ENCODE measurements around the gene HNF1A. TPM values are rescaled to one million over a fixed set of nuclear protein-coding genes. Genes with fewer than 3 reads are reported as not detected.

Gene HNF1A
- total RNA-seq, 1 experiment from 2014 or later, result 8.4 TPM

- DNase-seq, result no peak
- BruUV-seq (replicated peaks), result no TSS peak
- intact Hi-C loops (cut with micrococcal nuclease; ENCODE audit: unreplicated experiment), result loop anchor here (1.0 to 5.0 kb wide), 5 partner anchors 36 to 424 kb away; no protein-coding TSS in a partner anchor
- TF ChIP-seq CTCF (IDR thresholded peaks at IDR 0.05; ENCODE audit: unreplicated experiment), result no peak
- Mint-ChIP-seq H3K27ac (ENCODE audit: unreplicated experiment) (no peak overlapping the region), H3K27me3 (ENCODE audit: unreplicated experiment) (no peaks in the 10 kb centered on the region), H3K9me3 (ENCODE audit: low read depth, unreplicated experiment) (no peaks in the 10 kb centered on the region), H3K4me1 (ENCODE audit: low read depth, unreplicated experiment) (peaks cover 19% of the 10 kb centered on the region), H3K36me3 (ENCODE audit: insufficient read depth, unreplicated experiment) (peaks cover 25% of the 10 kb centered on the region), H3K4me3 (ENCODE audit: low read depth, unreplicated experiment) (no peak overlapping the region)
- CTCF ChIA-PET, result interaction anchor here (0.6 to 2.6 kb wide), 2 partner anchors 36 to 402 kb away, joined by 3 to 16 read pairs; no protein-coding TSS in a partner anchor
These were observed 30.2 kb downstream of the HNF1A start for GRCh38 chr12:121008347-121009098.

- Mint-ChIP-seq H3K4me1 (ENCODE audit: low read depth, unreplicated experiment) (peaks cover 16% of the 10 kb centered on the region), H3K27ac (ENCODE audit: unreplicated experiment) (no peak overlapping the region), H3K4me3 (ENCODE audit: low read depth, unreplicated experiment) (no peak overlapping the region), H3K9me3 (ENCODE audit: low read depth, unreplicated experiment) (no peaks in the 10 kb centered on the region), H3K36me3 (ENCODE audit: insufficient read depth, unreplicated experiment) (peaks cover 15% of the 10 kb centered on the region), H3K27me3 (ENCODE audit: unreplicated experiment) (no peaks in the 10 kb centered on the region)
- DNase-seq, result peak; percentile 76
- peak; percentile 74 for TF ChIP-seq CTCF (IDR thresholded peaks at IDR 0.05; ENCODE audit: unreplicated experiment)
- CTCF ChIA-PET, result interaction anchor here (0.6 to 2.6 kb wide), 12 partner anchors 9 to 428 kb away, joined by 3 to 16 read pairs (median 7); partner anchors contain the start of genes HNF1A and POP5
- intact Hi-C loops (cut with micrococcal nuclease; ENCODE audit: unreplicated experiment), result loop anchor here (1.0 to 5.0 kb wide), 5 partner anchors 37 to 425 kb away; no protein-coding TSS in a partner anchor
- no TSS peak for BruUV-seq (replicated peaks)
These were observed 31.4 kb downstream of the HNF1A start for GRCh38 chr12:121009741-121010140.

GRCh38 chr12:121010860-121011259, 32.5 kb downstream of the HNF1A start:
- Mint-ChIP-seq H3K27ac (ENCODE audit: unreplicated experiment) (no peak overlapping the region), H3K4me3 (ENCODE audit: low read depth, unreplicated experiment) (no peak overlapping the region), H3K36me3 (ENCODE audit: insufficient read depth, unreplicated experiment) (peaks cover 9% of the 10 kb centered on the region), H3K9me3 (ENCODE audit: low read depth, unreplicated experiment) (no peaks in the 10 kb centered on the region), H3K27me3 (ENCODE audit: unreplicated experiment) (no peaks in the 10 kb centered on the region), H3K4me1 (ENCODE audit: low read depth, unreplicated experiment) (peaks cover 15% of the 10 kb centered on the region)
- no TSS peak for BruUV-seq (replicated peaks)
- DNase-seq, result no peak
- no peak for TF ChIP-seq CTCF (IDR thresholded peaks at IDR 0.05; ENCODE audit: unreplicated experiment)
- intact Hi-C loops (cut with micrococcal nuclease; ENCODE audit: unreplicated experiment), result no loop called here
- CTCF ChIA-PET, result interaction anchor here (0.6 kb wide), 1 partner anchor 270 kb away, joined by 3 read pairs; no protein-coding TSS in a partner anchor

- CTCF ChIA-PET, result no interaction called here
- Mint-ChIP-seq H3K4me3 (ENCODE audit: low read depth, unreplicated experiment) (no peak overlapping the region), H3K27me3 (ENCODE audit: unreplicated experiment) (no peaks in the 10 kb centered on the region), H3K4me1 (ENCODE audit: low read depth, unreplicated experiment) (peaks cover 15% of the 10 kb centered on the region), H3K27ac (ENCODE audit: unreplicated experiment) (no peak overlapping the region), H3K36me3 (ENCODE audit: insufficient read depth, unreplicated experiment) (peaks cover 16% of the 10 kb centered on the region), H3K9me3 (ENCODE audit: low read depth, unreplicated experiment) (no peaks in the 10 kb centered on the region)
- TF ChIP-seq CTCF (IDR thresholded peaks at IDR 0.05; ENCODE audit: unreplicated experiment), result no peak
- intact Hi-C loops (cut with micrococcal nuclease; ENCODE audit: unreplicated experiment), result no loop called here
- no peak for DNase-seq
- BruUV-seq (replicated peaks), result no TSS peak
These were observed 33.5 kb downstream of the HNF1A start for GRCh38 chr12:121011820-121012219.

Data from Calu3 (cell line).